ENCODE data around the gene MAN1A1.

DNA sequence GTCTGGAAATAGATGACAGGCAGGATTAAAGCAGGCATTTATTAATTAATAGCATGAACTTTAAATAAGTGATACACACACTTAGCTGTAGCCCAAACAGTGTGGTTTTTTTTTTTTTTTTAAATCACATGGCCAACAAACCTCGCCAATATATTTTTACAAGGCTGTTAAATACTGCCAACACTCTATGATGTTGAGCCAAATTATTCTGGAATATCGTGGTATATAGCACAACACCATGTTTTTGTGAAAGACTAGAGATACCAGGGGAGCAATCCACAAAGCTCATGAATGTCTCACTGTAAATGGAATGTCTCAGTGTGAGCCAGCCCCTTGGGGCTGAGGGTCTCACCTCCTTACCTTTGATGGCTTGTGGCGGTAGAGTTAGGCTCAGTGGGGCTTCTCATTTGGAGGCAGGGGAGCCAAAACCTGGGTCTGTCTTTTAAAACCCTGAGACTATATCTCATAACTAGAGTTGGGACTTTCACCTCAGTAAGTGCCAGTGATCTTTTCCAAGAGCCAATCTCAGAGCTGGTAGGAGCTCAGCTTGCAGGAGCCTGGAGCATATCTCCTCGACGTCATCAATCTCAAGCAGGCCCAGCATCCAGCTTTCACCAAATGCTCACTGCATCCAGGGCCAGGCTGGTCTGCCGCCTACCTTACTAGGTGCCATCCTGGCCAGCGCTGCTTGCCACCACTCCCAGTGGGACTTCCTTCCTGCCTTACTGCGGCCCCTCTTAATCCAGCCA is 192.6 kb downstream of the MAN1A1 start:
- TF ChIP-seq, protein P1, sequence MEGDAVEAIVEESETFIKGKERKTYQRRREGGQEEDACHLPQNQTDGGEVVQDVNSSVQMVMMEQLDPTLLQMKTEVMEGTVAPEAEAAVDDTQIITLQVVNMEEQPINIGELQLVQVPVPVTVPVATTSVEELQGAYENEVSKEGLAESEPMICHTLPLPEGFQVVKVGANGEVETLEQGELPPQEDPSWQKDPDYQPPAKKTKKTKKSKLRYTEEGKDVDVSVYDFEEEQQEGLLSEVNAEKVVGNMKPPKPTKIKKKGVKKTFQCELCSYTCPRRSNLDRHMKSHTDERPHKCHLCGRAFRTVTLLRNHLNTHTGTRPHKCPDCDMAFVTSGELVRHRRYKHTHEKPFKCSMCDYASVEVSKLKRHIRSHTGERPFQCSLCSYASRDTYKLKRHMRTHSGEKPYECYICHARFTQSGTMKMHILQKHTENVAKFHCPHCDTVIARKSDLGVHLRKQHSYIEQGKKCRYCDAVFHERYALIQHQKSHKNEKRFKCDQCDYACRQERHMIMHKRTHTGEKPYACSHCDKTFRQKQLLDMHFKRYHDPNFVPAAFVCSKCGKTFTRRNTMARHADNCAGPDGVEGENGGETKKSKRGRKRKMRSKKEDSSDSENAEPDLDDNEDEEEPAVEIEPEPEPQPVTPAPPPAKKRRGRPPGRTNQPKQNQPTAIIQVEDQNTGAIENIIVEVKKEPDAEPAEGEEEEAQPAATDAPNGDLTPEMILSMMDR (IDR thresholded peaks at IDR 0.05; ENCODE audit: insufficient read depth, low read length, poor library complexity, severe bottlenecking), result no peak
- no peak for TF ChIP-seq EZH2phosphoT487 (conservative IDR thresholded peaks at IDR 0.05; ENCODE audit: low read length)

All from SU-DHL-6 (cell line).